ENCODE data around the gene FBXW12. TPM values are rescaled to one million over a fixed set of nuclear protein-coding genes. Genes with fewer than 3 reads are reported as not detected.
"Not testable (repeated sequence)": the region's sequence is repeated elsewhere in the genome, so short reads cannot be mapped to it uniquely, and the experiment has no call there.

The FBXW12 gene, protein sequence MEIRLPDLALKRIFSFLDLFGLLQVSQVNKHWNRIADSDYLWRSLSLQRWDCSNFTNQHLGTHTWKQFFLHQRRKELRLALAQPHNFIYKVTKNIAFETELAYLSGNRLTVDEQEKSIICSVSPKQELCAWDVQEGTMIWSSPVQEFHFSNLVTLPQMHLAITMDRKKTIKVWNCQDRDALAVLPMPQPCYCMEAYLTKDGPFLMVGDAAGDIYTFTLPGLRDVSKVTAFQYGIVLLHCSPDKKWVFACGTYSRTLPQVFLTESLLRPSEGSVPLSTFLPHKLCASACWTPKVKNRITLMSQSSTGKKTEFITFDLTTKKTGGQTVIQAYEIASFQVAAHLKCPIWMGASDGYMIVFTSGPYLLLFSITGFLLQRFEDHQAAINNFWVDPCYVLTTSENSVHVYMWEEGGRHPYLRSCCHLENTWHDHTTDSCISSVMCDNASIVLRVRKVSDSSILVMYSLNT
- total RNA-seq (2014; rRNA removed; shearing (Covaris generic); ENCODE audit: low replicate concordance) = not detected in 2 replicates

DNA sequence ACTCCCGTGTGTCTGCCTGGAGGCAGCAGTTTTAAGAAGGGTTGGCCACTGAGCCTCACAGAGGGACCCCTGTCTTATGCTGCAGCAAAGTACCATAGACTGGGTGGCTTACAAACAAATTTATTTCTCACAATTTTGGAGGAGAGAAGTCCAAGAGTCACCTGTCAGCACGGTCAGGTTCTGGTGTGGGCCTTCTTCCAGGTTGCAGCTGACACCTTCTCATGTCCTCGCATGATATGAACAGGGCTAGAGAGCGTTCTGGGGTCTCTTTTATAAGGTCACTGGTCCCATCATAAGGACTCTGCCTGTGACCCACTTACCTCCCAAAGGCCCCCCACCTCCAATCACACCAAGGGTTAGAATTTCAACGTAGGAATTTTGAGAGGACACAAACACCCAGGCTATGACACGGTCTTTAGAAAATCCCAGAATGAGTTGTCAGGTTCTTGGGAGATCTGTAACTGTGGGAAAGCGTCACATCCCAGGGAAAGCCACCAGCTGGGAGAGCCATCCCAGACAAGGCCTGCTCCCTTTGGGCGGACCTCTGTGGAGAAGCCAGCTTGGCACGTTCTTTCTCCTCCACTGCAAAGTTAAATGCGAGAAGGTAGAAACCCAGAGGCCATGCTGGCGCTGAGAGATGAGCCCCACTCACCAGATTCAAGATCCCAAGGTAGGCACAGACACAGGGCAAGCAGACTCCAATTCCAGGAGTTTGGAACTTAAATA lies at the start of gene FBXW12:
FBXW12 (plus strand) TSS at position 569 of the 726 bp plus-strand sequence. CDS start 549 bp downstream, outside the sequence.
- no peak for DNase-seq (ENCODE audit: low read depth)
- in situ Hi-C loops (cut with HindIII; ENCODE audit: low pct_unique_long_range_greater_than_20kb, low sequenced_read_pairs) = no loop called here

DNA sequence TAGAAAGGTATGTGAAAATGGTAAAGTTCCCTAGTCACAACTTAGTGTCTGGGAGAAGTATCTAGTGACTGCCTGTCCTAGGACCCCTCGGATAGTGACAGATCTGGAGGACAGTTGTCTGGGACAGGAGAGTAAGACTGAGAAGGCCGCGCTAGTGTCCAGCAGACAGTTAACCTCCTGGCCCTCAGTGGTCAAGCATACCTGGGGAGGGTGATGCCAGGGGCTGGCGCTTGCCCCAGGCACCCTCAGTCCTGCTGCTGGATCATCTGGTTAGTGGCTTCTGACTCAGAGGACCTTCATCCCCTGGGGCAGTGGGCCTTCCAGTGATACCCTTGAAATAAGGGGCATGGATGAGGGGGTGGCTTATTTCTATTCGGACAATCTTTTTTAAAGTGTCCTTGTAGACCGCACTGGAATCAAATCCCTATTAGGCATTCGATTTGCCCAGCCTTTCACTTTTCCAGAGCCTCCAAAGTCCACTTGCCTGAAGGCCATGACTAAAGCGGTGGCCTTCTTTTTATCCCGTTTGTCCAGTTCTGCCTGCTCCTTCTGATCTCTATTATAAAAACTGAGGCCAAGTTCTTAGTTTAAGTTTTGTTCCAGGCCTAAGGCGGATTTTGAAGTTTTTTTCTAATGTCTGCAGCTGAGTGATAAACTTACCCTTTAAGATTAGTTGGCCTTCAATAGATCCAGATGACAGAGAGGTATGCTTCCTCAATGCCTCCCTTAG lies 40.1 kb upstream of the FBXW12 start:
- in situ Hi-C loops (cut with HindIII; ENCODE audit: low pct_unique_long_range_greater_than_20kb, low sequenced_read_pairs); DNase-seq (ENCODE audit: low read depth): not testable (repeated sequence)

DNA sequence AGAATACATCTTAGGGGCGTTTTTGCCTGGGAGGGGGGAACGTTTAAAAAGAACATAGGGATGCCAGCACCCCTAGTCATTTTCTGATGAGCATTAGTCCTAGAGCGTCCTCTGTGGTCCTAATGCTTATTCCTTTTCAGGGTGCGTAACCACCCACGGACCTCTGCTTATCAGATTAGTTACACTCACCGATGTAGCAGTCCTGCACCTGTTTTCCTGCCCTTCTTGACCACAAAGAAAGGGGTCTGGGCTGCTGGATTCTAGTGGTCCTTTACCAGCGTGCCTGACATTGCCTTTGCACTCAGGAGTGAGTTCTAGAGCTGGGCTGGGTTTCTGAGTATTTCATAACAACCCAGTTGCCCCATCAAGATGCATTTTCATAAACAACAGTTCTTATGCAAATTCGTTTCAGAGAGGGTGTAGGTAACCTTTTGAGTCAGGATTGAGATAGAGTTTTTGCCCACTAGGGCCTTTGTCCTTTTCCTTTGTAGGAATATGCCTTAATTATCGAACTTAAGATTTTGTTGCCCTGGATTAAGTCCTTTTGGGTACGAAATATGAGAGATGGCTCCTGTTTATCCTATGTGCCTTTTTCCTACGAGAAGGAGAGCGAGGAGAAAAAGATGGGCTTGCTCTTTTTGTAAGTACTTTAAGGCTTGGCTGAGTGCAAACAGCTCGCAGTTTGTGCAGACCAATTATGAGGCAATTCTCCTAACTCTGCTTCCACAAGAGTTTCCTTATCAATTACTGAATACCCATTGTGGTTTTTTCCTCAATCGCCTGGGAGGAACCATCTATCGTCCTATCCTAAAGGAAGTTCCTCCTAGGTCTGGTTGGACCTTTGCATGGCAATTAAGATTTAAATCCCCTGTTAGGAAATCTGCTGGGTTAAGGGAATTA lies 38.4 kb upstream of the FBXW12 start, which contains the start of gene SPINK8:
SPINK8 (minus strand) TSS at position 316 of the 900 bp plus-strand sequence. CDS start 5,320 bp downstream, outside the sequence.
- DNase-seq (ENCODE audit: low read depth); in situ Hi-C loops (cut with HindIII; ENCODE audit: low pct_unique_long_range_greater_than_20kb, low sequenced_read_pairs): not testable (repeated sequence)

DNA sequence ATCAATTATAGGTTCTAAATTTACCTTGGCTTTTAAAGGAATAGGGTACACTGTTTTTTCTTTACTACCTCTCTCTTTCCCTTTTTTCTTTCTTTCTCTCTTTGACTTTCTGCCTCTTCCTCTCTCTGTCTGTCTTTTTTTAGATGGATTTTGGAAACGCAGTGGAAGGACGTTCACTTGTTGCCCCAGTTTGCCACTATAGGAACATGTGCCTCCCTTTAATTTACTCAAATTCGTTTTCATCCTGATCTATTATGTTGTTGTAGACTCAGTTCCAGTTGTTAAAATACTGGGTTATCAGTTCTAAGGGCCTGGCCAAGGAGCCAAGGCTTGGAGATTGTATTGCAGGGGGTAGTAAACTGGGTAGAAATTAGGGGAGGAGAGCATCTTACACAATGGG lies 37.4 kb upstream of the FBXW12 start:
- in situ Hi-C loops (cut with HindIII; ENCODE audit: low pct_unique_long_range_greater_than_20kb, low sequenced_read_pairs) = no loop called here
- DNase-seq (ENCODE audit: low read depth) = no peak

DNA sequence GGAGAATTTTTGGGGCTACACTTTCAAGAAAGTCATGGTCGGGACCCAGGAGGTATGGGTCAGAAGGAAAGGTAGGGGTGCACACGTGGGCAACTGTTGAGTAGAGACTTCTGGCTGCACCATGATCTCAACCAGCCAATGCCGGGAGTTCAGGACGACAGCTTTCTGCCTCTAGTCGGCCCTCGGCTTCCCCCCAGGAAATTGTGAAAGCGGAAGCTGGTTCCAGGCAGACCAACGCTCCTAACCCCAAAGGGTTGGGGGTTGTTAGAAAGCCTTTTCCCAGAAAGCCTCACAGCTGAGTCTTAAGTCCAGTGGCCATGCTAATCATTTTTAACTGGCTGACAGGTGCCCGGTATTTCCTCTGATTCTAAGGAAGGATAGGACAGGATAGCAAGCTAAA lies 36.7 kb upstream of the FBXW12 start:
- in situ Hi-C loops (cut with HindIII; ENCODE audit: low pct_unique_long_range_greater_than_20kb, low sequenced_read_pairs); DNase-seq (ENCODE audit: low read depth): not testable (repeated sequence)

DNA sequence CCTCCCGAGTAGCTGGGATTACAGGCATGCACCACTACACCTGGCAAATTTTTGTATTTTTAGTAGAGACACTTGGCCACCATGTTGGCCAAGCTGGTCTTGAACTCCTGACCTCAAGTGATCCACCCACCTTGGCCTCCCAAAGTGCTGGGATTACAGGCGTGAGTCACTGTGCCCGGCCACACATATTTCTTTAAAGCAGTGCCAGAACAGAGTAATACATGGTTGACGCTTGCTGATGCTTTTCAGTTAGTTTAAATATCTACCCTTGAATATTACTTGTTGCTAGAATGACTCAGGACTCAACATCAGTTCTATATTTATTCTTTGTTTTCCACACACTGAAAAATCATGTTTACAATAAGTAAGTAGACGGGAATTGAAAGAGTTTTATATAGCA lies 34.5 kb upstream of the FBXW12 start:
- in situ Hi-C loops (cut with HindIII; ENCODE audit: low pct_unique_long_range_greater_than_20kb, low sequenced_read_pairs); DNase-seq (ENCODE audit: low read depth): not testable (repeated sequence)

DNA sequence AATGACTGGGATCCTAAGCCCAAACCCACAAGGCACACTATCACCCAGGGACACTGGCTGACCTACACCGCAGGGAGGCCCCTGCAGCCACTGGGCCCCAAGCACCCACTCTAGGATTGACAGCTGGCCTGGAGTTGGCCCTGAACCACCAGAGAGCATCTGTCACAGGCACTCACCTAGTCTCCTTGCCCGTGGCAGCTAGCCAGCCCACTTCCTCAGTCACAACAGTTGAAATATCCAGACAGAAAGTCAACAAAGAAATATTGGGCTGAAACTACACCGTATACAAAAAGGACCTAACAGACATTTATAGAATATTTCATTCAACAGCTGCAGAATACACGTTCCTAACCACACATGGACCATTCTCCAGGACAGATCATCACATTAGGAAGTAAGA lies 33.4 kb upstream of the FBXW12 start:
- in situ Hi-C loops (cut with HindIII; ENCODE audit: low pct_unique_long_range_greater_than_20kb, low sequenced_read_pairs) = no loop called here
- DNase-seq (ENCODE audit: low read depth) = no peak

DNA sequence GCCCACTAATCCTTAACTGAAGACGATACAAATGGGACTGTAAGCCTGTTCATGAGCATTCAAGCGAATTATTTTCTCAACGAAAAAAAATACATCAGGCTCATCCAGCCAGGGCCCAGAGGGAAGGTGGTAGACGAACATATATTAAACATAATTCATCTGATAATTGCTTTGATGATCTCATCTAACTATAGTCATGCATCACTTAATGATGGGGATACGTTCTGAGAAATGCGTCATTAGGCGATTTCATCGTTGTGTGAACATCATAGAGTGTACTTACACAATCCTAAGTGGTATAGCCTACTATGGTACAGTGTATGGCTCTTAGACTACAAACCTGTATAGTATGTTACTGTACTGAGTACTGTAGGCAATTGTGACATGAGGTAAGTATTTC lies 28.6 kb upstream of the FBXW12 start:
- DNase-seq (ENCODE audit: low read depth) = no peak
- in situ Hi-C loops (cut with HindIII; ENCODE audit: low pct_unique_long_range_greater_than_20kb, low sequenced_read_pairs) = no loop called here

DNA sequence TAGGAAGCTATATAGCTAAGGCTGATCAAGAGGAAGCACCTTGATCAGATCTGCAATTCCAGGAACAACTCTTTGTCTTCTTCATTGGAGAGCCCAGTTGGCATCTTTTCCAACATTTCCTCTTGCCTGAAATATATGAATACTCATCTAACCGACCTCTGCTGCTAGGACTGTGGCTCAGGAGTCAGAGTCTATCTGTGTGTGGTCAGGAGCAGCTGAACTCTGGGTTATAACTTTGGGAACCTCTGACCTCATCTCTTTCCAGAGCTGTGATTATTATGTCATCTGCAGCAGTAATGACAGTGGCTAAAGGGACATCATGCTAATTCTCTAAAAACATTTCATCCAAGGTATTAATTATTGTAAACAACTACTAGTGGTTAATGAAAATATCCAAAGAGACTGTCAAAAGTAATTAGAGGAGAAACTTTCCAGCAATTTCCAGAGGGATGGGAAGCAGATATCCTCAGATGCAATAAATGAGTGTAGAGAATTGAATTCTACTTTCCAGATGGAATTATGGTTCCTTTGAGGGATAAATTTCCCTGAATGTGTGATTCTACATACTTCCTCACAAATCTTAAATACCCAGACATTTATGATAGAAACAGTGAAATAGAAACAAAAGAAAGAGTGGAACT lies 27.0 kb upstream of the FBXW12 start:
- no peak for DNase-seq (ENCODE audit: low read depth)
- in situ Hi-C loops (cut with HindIII; ENCODE audit: low pct_unique_long_range_greater_than_20kb, low sequenced_read_pairs) = no loop called here

DNA sequence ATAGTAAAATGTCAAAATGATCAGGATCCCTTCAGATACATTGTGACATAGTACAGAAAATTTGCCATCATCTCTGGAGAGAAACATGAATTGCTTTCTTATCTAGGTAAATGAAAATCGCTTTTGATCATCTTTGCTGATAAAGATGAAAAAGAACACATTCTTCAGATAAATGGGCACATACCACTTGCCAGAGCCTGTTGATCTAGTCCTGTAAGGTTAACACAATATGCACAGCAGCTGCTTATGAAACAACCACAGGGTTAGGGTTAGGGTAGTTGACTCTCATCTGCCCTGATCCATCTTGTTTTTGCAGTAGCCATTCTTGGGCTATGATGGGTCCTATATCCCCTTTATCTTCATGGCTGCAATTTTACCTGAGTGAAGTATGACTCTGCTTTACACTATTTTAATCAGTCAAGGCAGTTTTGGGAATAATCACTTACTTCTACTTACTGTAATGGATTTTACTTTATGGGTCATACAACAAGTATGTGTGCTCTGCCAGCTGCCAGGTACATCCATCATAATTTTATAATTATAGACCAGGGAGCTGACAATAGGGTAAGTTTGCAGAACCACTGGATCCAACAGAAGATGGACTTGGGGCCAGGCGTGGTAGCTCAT lies 26.0 kb upstream of the FBXW12 start:
- DNase-seq (ENCODE audit: low read depth) = no peak
- in situ Hi-C loops (cut with HindIII; ENCODE audit: low pct_unique_long_range_greater_than_20kb, low sequenced_read_pairs) = no loop called here

DNA sequence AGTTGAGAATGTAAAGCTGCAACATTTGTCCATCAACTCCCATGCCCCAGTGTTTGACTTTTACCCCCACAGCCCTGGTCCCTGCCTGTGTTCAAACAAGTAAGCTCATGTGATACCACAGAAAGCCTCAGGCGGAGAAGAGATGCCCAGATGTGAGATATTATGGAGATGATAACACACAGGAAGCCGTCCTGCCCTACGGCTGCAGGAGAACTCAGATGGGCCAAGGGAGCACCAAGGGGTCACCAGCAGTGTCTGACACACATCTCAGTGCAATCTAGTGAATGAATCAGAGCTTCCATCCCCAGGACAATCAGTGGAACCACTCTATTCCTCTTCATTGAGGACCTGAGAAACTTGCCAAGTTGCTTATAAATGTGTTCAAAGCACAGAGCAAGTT lies 24.5 kb upstream of the FBXW12 start:
- in situ Hi-C loops (cut with HindIII; ENCODE audit: low pct_unique_long_range_greater_than_20kb, low sequenced_read_pairs) = no loop called here
- DNase-seq (ENCODE audit: low read depth) = no peak

DNA sequence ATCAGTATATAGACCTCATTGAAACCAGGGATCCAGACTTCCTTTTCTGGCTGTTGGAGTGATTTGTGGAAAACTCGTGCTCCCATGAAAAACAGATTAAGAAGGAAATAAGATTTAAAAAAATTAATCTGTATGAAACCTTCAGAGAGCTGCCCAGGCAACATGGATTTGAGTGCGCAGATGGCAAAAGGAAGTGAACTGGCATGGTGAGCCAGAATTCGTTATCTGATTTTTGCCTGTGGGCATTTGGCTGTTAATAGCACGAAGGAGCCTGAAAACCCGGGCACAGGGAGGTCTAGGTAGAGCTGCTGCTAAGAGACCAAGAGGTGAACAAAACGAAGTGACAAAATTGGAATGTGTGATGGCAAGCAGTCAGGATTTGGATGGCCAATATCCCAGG lies 19.5 kb upstream of the FBXW12 start:
- in situ Hi-C loops (cut with HindIII; ENCODE audit: low pct_unique_long_range_greater_than_20kb, low sequenced_read_pairs) = no loop called here
- DNase-seq (ENCODE audit: low read depth) = no peak

DNA sequence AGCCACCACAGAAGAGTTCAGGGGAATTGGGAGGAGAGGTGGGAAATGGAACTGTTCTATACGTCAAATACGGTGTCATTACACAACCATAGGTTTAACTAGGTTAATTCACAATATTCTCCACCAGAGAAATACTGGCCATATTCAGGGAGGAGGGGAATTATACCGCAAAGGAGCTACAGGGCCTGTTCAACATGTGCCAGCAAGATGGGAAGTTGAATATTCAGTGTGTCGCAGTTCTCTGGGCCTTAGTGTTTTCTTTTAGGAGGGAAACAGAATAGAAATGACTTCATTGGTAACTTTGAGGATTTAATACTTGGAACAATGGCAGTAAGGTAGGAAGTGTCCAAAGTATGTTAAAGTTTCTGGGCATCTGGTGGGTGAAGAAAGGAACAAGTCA lies 18.0 kb upstream of the FBXW12 start:
- in situ Hi-C loops (cut with HindIII; ENCODE audit: low pct_unique_long_range_greater_than_20kb, low sequenced_read_pairs) = no loop called here
- no peak for DNase-seq (ENCODE audit: low read depth)

DNA sequence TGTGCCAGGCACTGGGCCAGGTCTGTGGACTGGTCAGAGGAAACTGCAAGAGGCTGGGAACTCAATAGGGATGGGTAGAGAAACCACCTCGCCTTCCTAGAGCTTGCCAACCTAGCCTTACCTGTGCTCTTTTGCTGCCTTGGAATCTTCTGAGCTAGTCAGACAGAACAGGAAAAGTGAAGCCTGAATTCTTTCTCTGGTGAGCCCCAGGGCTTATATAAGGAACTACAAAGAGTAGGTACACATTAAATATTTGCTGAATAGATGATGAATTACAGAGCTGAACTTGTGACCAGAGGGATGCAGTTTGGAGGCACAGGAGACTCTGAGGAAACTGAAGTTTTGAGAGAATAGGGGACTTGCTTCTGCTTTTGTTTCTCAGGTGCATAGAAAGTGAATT lies 15.6 kb upstream of the FBXW12 start:
- DNase-seq (ENCODE audit: low read depth) = no peak
- in situ Hi-C loops (cut with HindIII; ENCODE audit: low pct_unique_long_range_greater_than_20kb, low sequenced_read_pairs) = no loop called here

DNA sequence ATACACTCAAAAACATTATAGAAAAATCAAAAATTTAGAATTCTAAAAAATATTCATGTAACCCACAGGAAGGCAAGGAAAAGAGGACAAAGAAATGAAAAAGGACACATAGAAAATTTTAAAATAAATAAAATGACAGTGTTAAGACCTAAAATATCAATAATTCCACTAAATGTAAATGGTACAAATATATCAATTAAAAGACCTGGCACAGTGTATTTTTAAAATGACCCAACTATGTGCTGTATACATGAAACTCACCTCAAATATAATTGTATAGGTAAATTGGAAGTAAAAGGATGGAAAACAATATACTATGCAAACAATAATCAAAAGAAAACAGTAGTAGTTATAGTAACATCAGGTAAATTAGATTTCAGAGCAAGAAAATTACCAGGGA lies 10.1 kb upstream of the FBXW12 start:
- no peak for DNase-seq (ENCODE audit: low read depth)
- in situ Hi-C loops (cut with HindIII; ENCODE audit: low pct_unique_long_range_greater_than_20kb, low sequenced_read_pairs) = no loop called here

DNA sequence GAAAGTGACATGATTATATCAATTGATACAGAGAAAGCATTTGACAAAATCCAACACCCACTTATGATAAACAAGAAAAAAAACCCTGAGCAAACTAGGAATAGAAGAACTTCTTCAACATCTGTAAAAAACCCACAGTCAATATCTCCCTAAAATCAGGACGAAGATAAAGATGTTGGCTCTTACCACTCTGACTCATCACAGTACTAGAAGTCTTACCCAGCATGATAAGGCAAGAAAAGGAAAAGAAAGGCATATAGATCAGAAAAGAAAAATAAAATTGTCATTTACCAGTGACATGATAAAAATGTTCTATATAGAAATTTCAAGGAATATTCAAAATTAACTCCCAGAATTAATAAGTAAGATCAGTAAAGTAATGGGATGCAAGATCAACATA lies 7.2 kb upstream of the FBXW12 start:
- in situ Hi-C loops (cut with HindIII; ENCODE audit: low pct_unique_long_range_greater_than_20kb, low sequenced_read_pairs) = no loop called here

DNA sequence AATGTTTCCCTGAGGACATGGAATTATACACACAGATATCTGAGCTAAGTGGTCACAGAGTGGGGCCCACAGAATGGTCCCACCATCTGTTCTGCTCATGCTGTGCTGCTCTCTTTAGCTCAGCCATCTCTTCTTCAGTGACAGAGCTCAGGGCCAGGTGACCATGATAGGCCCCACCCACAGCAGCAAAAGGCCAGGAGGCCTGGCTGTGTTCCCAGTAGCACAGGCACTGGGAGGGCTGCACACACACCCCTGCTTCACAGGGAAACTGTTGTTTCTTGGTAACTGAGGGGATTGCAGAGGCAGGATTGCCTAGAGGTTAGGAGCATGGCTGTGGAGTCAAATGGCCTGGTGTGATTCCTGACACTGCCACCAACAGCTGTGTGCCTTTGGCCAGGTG lies 4.8 kb upstream of the FBXW12 start:
- in situ Hi-C loops (cut with HindIII; ENCODE audit: low pct_unique_long_range_greater_than_20kb, low sequenced_read_pairs) = no loop called here
- no peak for DNase-seq (ENCODE audit: low read depth)

More for the DNA sequence above, 7.2 kb upstream of the FBXW12 start:
- no peak for DNase-seq (ENCODE audit: low read depth)
